Activated T-helper 9 cell treated with anti-CD3 and anti-CD28 coated beads, Interleukin-2, amount 50 U/mL, for 16 hours (primary cell): ENCODE results near the gene KMO.

Experiments used
- DNase-seq: peaks from one replicate; pipeline ENCODE4 v3.0.0-alpha.2; 2020; ENCODE audit warnings: low read depth

Gene KMO

DNA sequence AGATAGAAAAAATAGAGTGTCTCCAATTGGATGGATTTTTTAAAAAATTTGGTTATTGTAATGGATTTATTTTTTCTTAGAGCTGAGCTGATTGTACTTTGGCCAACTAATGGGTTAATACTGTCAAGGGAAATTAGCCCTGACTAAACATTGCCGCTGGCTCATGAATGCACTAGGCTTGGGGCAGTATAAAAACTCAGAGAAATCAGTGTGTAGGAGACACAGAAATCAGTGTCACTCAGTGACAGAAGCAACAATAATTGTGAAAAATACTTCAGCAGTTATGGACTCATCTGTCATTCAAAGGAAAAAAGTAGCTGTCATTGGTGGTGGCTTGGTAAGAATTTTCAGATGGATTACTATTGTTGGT, at the start of gene KMO:
Gene KMO, plus strand, starts transcription at position 217 of the 370 bp plus-strand sequence. Its CDS starts 67 bp downstream, at position 284.
- DNase-seq = no peak

DNA sequence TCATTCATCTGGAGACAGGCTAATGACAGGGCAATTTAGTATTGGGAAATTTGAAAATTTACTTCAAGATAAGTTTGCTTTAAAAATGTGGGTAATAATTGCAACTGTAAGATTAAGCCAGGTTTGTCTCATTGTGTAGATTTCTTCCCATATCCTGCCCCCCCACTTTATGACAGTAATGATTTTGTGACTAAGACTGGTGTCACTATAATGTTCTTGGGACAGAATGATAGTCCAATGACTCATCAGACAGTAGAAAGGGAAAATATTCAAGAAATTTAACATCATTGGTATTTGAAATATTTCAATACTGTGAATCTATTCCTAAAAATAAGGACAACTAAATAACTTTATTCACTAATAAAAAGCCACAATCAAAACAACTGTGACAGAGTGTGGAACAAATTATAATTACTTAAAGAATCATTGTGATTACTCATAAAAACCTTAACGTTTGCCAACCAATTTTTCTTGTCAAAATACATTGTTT, 49.4 kb upstream of the KMO start:
- no peak for DNase-seq

DNA sequence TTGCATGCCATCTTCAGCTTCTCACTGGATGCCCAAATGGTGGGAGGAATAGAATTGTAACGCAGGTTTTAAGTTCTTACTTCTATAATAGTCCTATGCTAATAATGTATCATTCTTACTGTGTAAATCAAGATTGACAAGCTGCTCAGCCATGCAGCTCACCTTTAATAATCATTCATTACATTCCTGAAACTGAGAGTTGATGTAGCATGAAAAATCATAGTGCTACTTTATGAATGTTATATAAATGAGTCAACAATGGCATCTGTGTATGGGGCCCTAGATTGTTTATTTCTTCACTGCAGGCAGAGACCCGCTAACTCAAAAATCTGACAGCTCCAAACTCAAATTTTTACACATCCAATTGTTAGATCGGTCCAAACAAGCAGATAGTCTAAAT, 47.0 kb upstream of the KMO start:
- no peak for DNase-seq

DNA sequence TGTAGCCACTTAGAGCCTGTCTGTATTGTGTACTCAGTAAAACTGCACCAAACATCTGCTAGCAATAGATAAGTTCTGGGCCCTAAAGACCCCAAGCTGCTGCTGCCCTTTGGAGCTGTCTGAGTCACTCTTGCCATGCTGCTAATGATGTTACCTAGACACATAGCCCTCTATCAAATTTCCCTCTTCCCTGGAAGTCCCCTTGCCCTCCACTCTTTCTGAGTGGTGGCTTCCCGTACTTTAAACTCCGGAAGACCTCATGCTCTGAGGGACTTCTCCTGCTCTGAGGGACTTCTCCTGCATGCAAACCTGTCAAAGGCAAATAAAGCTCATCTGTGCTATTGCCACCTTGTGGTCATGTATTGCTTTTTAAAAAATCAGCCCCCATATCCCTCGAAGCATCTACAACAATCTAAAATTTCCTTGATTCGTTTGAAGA, 46.6 kb upstream of the KMO start:
- no peak for DNase-seq

DNA sequence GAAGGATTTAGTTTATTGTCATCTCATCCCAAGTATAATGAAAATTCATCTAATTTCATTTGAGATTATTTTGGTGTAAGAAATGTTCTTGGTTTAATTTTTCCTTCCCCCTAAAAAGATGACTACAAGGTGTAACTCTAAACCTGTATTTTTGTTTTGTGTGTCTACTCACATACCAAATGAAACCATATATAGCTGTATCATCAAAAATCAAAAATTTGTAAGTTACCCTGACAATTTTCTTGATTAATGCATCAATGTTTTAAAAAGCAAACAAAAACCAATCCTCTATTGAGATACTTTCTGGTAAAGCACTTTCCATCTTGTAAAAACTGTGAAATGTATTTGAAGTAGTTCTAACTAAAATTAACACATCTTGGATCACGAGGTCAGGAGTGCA, 43.4 kb upstream of the KMO start:
- no peak for DNase-seq

DNA sequence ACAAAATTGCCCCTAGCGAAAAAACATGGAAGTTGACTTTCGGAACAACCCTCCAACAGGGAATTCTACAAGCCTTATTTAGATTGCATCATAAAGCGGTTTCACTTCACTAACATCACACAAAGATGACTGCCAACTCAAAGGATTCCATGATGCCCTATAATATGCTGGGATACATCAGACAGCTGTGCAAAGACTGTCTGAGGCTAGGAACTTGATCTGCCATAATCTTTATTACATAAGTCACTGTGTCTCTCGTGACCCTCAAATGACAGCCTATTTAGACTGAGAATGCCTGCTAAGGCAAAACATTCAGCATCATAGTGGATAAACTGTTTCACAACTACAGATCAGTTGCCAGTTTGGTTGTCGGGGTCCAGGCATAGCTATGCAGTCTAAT, 36.4 kb upstream of the KMO start:
- DNase-seq = no peak

DNA sequence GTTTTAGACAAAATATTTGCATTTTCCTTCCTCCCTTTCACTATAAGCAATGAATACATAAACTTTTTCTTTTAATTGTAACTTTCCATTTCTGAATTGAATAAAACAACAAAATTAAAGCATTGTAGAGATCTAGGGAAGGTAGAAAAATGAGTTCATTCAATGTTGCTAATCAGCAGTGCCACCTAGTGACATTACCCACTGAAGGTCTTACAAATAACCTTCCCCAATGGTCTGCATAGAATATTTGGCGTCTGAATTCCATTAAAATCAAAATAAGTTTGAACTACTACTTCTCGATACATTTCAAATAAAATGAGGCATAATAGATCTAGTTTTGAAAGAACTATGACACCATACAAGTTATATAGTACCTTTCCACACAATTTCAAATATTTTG, 32.3 kb upstream of the KMO start:
- no peak for DNase-seq

DNA sequence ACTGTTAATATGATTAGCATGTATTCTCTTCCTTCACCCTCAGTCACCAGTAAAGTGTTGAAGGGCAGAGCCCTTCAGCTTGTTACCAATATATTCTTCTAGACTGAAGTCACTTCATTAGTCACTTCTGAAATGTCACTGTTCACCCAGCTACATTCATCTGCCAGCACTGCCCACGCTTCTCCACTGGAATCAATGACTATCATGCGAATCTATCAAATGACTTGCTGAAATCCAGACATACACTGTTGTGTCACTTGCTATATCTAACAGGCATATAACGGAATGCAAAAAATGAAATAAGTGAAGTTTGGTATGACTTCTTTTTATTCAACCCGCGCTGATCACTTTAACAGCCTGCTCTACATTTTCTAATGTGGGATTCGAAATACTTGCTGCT, 28.7 kb upstream of the KMO start:
- no peak for DNase-seq

DNA sequence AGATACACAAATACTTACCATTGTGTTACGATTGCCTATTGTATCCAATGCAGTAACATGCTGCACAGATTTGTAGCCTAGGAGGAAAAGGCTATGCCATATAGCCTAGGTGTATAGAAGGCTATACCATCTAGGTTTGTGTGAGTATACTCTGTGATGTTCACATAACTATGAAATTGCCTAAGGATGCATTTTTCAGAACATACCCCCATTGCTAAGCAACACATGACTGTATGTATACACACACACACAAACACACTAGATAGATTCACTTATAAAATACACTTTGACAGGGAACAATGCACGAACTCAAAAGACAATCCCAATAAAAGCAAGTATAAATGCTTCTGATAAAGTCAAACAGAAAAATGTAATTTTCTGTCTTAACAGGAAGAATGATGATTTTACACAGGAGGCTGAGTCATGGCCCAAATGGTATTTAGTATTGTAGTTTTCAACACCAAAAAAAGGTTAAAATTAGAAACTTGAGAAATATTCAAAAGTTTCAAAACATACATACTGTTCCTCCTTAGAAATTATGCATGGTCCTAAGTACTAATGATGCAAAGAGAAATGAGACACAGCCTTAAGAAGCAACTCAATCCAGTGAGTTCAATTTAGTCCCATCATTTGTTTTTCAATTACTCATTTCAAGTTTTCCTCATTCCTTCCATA, 24.9 kb upstream of the KMO start:
- DNase-seq = no peak

DNA sequence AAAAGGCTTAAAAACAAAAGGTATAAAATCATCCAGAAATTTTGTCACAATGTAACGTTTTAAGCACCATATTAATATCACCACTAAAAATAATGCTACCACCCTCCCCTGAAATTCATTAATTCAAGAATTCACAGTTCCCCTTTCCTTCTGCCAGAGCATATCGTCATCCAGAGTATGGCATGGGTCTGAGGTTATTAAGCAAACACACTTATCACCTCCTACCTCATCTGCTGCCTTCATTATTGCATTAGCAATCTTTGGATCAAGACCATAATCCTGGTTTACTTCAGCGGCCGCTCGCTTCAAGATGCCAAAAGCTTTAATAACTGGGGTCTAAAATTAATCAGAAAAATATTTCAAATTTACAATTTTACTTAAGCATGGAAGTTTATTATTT, 18.8 kb upstream of the KMO start:
- DNase-seq = no peak

DNA sequence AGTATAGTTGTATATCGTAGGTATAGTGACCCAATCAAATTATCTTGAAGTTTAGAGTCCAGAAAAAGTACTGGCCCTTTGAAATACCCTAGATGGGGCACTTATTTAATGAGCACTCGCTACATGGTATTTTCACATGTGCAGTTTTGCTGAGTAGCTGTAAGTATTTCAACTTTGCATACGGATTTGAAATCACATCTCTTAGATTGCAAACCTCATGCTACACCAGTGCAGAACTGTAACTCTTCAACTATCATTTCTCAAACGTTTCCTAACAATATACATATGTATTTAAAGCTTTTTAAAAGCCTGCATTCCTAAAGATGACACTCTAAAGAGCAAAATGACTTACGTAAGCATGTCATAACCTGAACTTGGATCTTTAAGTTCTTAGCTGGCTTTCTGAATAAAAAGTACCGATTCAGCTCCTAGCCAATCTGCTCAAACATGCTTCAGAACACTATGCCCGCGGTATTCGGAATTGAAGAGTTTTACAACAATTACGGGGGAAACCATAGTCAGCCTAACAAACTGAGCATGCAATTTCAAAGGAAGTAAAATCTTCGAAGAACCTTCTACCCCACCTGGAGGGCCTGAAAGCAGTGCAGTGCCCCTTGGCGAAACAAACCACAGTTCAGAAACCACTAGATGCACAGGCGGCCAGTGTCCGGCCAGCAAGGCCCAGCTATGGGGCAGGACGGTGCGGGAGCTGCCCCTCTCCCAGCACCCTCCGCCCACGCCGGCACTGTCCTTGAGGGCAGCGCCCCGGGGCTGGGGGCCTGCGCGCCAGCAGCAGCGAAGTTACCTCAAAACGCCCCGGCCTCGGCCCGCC, 13.5 kb upstream of the KMO start:
- no peak for DNase-seq

DNA sequence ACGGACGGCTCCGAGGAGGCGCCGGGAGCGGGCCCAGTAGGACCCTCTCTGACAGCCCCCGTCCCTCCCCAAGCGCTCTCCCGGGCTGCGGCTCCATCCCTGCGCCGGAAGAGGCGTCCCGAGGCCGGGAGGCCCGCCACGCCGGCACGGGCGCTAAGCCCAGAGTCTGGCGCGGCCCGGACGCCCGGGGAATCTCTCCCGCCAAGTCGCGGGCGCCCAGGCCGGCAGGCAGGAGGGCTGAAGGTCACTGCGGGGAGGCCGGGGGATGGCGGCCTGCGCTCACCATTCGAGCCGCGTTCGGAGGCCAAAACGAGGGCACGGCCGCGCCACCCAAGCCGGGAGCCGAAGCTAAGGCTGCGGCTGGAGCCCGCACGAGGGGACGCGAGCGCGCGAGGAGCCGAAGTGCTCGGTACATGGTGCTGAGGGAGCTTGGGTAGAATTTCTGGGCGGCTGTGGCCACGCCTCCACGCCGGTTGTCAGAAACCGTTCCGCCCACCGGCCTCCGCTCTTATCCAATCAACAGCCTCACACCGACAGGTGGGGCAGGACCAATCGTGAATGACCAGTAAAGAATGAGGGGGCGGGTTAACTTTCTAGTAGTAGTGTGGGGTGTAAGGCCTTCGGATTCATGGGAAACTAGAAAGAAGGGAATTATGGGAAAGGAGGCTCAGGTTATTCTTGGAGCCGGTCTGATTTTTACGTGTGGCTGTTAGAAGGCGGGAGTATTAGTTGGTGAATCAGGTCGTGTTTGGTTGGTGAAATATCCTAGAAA, 12.7 kb upstream of the KMO start, which contains the start of gene FH:
Gene FH, minus strand, starts transcription at position 448 of the 772 bp plus-strand sequence. Its CDS starts 33 bp downstream, at position 415.
- peak; percentile 90 for DNase-seq

DNA sequence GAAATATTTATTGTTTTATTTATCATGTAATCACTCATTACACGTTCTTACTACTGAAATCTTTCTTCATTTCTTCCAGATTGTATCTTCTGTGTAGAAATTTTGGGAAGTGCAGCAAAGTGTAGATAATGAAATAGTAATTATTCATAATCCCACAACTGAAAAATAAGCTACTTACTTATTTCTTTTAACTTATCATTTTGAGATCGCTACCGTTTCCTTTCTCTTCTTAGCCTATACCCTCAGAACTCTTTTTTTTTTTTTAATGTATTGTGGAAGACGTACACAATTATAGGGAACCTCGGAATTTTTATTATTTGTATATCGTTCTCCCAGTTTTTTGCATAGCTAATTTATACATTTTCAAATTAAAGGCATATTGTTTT, 12.1 kb upstream of the KMO start:
- no peak for DNase-seq

DNA sequence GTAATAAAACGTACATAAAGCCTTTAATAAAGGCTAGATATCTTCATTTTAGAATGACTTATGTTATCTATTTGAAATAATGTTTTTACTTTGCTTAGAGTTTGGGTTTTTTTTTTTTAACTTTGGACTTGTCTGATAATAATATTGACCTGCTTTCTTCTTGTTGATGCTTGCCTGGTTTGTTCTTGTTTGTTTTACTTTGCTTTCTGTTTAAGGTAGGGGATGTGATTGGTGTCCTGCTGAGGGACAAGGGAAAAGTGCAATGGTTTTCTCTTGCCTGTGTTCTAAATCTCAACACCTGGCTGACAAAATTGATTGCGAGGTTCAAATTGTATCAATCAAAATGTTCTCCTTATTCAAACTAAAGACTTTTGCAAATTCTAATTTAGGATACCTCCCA, 10.5 kb upstream of the KMO start:
- DNase-seq = no peak

DNA sequence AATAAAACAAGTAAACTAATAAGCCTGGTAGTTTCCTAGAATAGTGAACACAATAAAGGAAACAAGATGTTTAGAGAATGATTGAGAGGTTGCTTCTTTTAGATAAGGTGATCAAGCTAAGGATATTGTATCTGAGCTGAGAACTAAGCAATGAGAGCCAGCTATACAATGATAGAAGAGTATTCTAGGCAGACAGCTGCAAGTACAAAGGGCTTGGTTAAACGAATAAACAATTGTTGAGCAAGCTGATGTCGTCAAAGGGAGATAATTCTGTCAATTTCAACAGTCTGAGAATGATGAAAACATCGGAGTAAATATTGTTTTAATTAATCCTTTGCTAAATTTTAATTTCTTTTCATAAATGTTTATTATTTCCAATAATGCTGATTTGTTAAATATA, 7.2 kb upstream of the KMO start:
- no peak for DNase-seq

DNA sequence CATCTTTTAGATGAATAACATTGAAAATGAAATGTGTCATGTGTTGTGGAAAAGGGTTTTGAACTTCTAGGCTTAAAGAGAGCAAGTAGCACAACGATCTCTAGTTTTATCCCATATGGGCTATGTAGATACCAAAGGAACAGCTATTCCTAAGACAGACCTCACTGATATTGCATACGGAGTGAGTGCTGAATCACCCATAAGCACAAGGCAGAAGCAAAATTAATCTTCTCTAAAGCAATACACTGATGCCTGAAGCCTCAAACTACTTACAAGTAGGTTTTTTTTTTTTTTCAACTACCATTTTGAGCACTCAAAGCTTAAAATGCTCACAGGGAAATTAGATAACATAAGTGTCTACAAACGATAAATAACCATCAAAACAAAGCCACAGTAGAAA, 5.0 kb upstream of the KMO start:
- DNase-seq = no peak

DNA sequence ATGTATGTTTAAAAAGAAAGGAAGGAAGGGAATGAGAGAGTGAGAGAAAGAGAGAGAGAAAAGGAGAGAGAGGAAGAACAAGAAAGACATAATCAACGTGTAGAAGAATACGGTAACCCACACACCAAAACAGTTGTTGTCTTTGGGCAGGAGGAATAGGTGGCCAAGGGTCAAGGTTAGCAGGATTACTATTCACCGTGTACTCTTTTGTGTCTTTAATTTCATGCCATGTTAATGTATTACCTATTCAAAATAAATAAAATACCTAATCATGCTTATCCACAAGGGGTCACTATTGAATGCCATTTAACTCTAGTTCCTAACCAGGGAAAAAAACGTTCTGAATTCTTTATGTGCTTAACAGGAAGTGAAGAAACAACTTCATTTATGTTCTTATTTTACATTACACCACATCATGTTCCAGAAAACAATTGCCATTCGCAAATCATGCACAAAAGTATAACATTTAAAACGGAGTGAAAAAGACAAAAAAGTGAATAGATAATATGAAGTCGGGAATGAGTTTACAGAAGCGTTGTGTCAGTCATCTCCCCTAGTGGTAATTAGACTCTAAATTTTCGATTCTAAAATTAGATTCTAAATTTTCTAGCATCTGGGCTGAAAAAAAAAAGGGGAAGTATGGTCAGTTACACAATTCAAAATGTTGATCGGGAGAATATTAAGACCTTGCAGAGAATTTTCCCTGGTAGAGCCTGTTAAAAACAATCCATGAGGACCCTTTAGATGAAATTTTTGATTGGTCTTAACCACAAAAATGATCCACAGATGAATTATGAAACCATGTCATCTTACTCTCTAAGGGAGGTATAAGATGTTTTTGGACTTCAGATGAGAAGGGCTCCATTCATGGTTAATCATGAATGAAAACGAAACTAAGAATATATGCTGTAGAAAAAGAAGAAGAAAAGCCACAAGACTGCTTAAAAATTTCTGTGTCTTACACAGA, 700 bp upstream of the KMO start:
- no peak for DNase-seq

DNA sequence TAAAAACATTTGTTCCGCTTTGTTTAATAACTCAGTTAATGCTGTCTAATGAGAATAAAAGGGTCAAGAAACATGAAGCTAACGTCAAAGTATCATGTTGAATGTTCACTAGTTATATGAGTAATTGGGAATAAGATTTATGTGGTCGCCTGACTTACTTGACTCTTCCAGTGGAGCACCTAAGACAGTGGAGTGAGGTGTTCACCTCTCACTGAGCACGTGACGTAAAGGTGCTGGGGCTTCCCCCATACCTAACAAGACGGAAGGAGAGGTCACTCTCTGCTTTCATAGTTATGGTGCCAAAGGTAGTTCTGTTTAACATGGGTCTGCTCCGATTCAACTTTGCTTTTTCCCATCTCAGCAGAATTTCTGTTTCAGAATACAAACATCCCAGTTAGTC, 686 bp downstream of the KMO start:
- no peak for DNase-seq

DNA sequence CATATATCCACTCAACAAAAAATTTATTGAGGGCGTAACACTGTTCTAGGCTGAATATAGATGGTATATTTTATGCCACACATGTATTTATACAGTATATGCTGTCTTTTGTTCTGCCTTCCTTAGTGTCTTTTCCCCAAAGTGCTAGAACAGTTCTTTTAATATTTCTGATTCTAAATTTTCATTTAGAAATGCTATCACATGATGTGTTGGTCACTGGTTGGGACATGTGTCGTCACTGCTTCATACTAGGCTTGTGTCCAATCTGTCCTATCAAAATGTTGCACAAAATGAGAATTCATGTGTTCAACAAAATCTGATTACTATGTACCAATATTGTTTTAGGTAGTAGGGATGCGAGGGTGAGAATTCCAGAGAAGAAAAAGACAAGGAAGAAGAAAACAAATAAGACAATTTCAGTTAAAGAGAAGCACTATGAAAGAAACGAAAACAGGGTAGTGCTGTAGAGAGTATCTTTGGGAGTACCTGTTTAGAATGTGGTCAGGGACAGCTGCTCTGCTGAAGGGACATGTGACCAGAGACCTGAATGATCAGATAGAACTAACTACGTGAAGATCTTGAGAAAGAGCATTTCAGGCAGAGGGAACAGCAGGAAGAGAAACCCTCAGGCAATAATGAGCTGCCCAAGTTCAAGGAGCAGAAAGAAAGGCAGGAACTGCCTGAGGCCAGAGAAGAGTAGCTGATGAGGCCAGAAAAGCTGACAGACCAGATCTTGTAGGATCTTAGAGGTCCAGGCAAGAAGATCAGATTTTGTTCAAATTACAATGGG, 1.3 kb downstream of the KMO start:
- DNase-seq = no peak

DNA sequence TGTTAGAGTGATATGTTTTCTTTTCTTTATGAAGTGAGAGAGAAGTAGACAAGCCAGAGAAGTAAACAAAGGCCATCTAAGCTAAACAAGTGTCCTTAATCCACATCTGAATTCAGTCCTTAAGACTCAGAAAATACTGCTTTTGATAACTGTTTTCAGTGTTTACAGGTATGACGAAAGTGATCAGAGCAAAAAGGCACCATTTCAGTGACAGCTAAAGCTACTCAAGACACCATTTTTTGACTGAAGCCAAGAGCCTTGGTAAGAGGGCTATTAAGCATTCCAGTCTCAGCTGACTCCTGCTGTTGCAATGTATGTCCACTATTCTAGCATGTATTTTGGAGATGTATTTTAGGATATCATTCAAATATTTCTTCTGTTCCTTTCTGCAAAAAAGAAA, 4.1 kb downstream of the KMO start:
- DNase-seq = no peak

DNA sequence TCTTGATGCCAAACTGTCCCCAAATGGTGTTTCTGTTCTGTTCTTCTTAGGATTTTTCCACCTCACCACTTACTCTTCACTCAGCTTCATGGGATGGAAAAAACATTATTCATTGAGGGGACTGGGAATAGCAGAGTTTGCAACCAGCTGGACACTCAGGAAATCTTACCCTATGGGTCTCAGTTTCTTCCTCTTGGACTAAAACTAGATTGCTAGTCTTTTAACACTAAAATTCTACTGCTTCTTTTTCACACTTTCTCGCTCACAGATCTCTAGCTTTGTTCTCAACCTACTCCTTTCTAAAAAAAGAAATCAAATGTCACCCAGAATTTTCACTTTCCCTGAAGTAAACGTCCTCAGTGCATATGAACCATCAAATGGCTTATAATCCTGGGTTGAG, 4.8 kb downstream of the KMO start:
- DNase-seq = no peak
